ENCODE data around the gene CUTA.

CUTA gene

GRCh38 chr6:33431880-33432541, 14.1 kb upstream of the CUTA start:
- no peaks in the 10 kb centered on the region for H3K27me3 ChIP-seq (ENCODE audit: insufficient read depth, low read length, poor library complexity)
- peaks cover 29% of the 10 kb centered on the region for H3K36me3 ChIP-seq (ENCODE audit: insufficient read depth, low read length)
- peaks cover 26% of the 10 kb centered on the region for H3K79me2 ChIP-seq (ENCODE audit: insufficient read depth, low read length)
- DNase-seq, result peak; percentile 48
- ATAC-seq (ENCODE audit: insufficient read depth, low read depth), result peak; percentile 51
- no peak for TF ChIP-seq EZH2 (IDR thresholded peaks at IDR 0.05; ENCODE audit: borderline replicate concordance, low read depth, low read length, severe bottlenecking)
- TF ChIP-seq CTCF (IDR thresholded peaks at IDR 0.05; ENCODE audit: borderline replicate concordance, extremely low read depth, low read length, poor library complexity, severe bottlenecking), result no peak
- H3K27ac ChIP-seq (ENCODE audit: low read length), result peak overlapping the region; percentile 52
- H3K9me3 ChIP-seq (ENCODE audit: insufficient read depth, low read length, severe bottlenecking), result no peaks in the 10 kb centered on the region
- H3K4me1 ChIP-seq (ENCODE audit: insufficient read depth, low read length), result peaks cover 42% of the 10 kb centered on the region
- H3K4me3 ChIP-seq (ENCODE audit: low read depth in 1 of 2, low read length in 2 of 2), result peak overlapping the region in 1 of 2 experiments; percentile 33; a peak in 1 of 4 replicates
- H3K9ac ChIP-seq (ENCODE audit: low read depth, low read length), result peak overlapping the region; percentile 14; the same call in 1 of the 2 replicates
- peaks cover 23% of the 10 kb centered on the region for H4K20me1 ChIP-seq (ENCODE audit: insufficient read depth, low read length)
- peak overlapping the region; percentile 52 for H3K4me2 ChIP-seq (ENCODE audit: insufficient read depth, low read length)
- H2AFZ ChIP-seq (ENCODE audit: low read depth, low read length), result no peak overlapping the region

- Histone ChIP-seq H3K9ac (ENCODE audit: low read depth, low read length) (peak overlapping the region; percentile 4; the same call in 1 of the 2 replicates), H2AFZ (ENCODE audit: low read depth, low read length) (no peak overlapping the region), H3K9me3 (ENCODE audit: insufficient read depth, low read length, severe bottlenecking) (no peaks in the 10 kb centered on the region), H3K4me2 (ENCODE audit: insufficient read depth, low read length) (peak overlapping the region; percentile 52), H3K36me3 (ENCODE audit: insufficient read depth, low read length) (peaks cover 22% of the 10 kb centered on the region), H3K79me2 (ENCODE audit: insufficient read depth, low read length) (peaks cover 26% of the 10 kb centered on the region), H3K4me1 (ENCODE audit: insufficient read depth, low read length) (peaks cover 49% of the 10 kb centered on the region), H4K20me1 (ENCODE audit: insufficient read depth, low read length) (peaks cover 23% of the 10 kb centered on the region), H3K27ac (ENCODE audit: low read length) (peak overlapping the region; percentile 52), H3K4me3 (ENCODE audit: low read depth in 1 of 2, low read length in 2 of 2) (peak overlapping the region in 1 of 2 experiments; percentile 33; a peak in 1 of 4 replicates), H3K27me3 (ENCODE audit: insufficient read depth, low read length, poor library complexity) (no peaks in the 10 kb centered on the region)
- ATAC-seq (ENCODE audit: insufficient read depth, low read depth) (peak; percentile 54), DNase-seq (peak; percentile 77)
- TF ChIP-seq EZH2 (IDR thresholded peaks at IDR 0.05; ENCODE audit: borderline replicate concordance, low read depth, low read length, severe bottlenecking), result no peak
- TF ChIP-seq CTCF (IDR thresholded peaks at IDR 0.05; ENCODE audit: borderline replicate concordance, extremely low read depth, low read length, poor library complexity, severe bottlenecking), result no peak
These were observed 13.3 kb upstream of the CUTA start for GRCh38 chr6:33430991-33431879.

- Histone ChIP-seq H3K27ac (ENCODE audit: low read length) (no peak overlapping the region), H3K27me3 (ENCODE audit: insufficient read depth, low read length, poor library complexity) (no peaks in the 10 kb centered on the region), H3K9me3 (ENCODE audit: insufficient read depth, low read length, severe bottlenecking) (no peaks in the 10 kb centered on the region), H2AFZ (ENCODE audit: low read depth, low read length) (no peak overlapping the region), H3K79me2 (ENCODE audit: insufficient read depth, low read length) (peaks cover 26% of the 10 kb centered on the region), H3K36me3 (ENCODE audit: insufficient read depth, low read length) (peaks cover 13% of the 10 kb centered on the region), H3K9ac (ENCODE audit: low read depth, low read length) (no peak overlapping the region), H3K4me1 (ENCODE audit: insufficient read depth, low read length) (peaks cover 57% of the 10 kb centered on the region), H4K20me1 (ENCODE audit: insufficient read depth, low read length) (peaks cover 23% of the 10 kb centered on the region), H3K4me2 (ENCODE audit: insufficient read depth, low read length) (0 out of 2 replicates have a peak overlapping the region, but pooled peaks have one; percentile 11), H3K4me3 (ENCODE audit: low read depth in 1 of 2, low read length in 2 of 2) (no peak overlapping the region)
- no peak for DNase-seq
- ATAC-seq (ENCODE audit: insufficient read depth, low read depth), result no peak
- TF ChIP-seq CTCF (IDR thresholded peaks at IDR 0.05; ENCODE audit: borderline replicate concordance, extremely low read depth, low read length, poor library complexity, severe bottlenecking) (no peak), EZH2 (IDR thresholded peaks at IDR 0.05; ENCODE audit: borderline replicate concordance, low read depth, low read length, severe bottlenecking) (no peak)
These were observed 12.4 kb upstream of the CUTA start for GRCh38 chr6:33430334-33430733.

Data from DND-41 (cell line).